H9 (cell line): Measurements from ENCODE around the gene GYG1. TPM values are rescaled to one million over a fixed set of nuclear protein-coding genes. Genes with fewer than 3 reads are reported as not detected.
A peak's percentile ranks its signal among the peaks of the same experiment; 100 is the strongest.

Source experiments
- DNase-seq: peaks from one replicate; pipeline ENCODE4 v3.0.0-alpha.2; 2017
- H2AFZ ChIP-seq: one replicate; pipeline ENCODE4 v1.6.1; 2013; ENCODE audit warnings: mild to moderate bottlenecking, low read length, control low read depth, moderate library complexity
- H2AK5ac ChIP-seq: 2 replicates; pipeline ENCODE4 v1.6.1; 2013; ENCODE audit warnings: low read length, control low read depth, mixed read lengths; ENCODE audit not compliant: insufficient read length
- H2BK120ac ChIP-seq: one replicate; pipeline ENCODE4 v1.6.1; 2013; ENCODE audit warnings: low read depth, mild to moderate bottlenecking, low read length, control low read depth, inconsistent platforms; ENCODE audit not compliant: poor library complexity, severe bottlenecking
- H2BK12ac ChIP-seq: 2 replicates; pipeline ENCODE4 v1.6.1; 2013; ENCODE audit warnings: low read length, control low read depth, mixed read lengths, low read depth; ENCODE audit not compliant: insufficient read length
- H2BK15ac ChIP-seq: 2 replicates; pipeline ENCODE4 v1.6.1; 2013; ENCODE audit warnings: low read depth, low read length, control low read depth
- H2BK20ac ChIP-seq: one replicate; pipeline ENCODE4 v1.6.1; 2013; ENCODE audit warnings: low read depth, mild to moderate bottlenecking, low read length, control low read depth, inconsistent platforms; ENCODE audit not compliant: poor library complexity, severe bottlenecking
- H2BK5ac ChIP-seq: 2 replicates; pipeline ENCODE4 v1.6.1; 2013; ENCODE audit warnings: low read length, control low read depth, mixed read lengths; ENCODE audit not compliant: insufficient read length
- H3K14ac ChIP-seq: 2 replicates; pipeline ENCODE4 v1.6.1; 2013; ENCODE audit warnings: low read length, control low read depth; ENCODE audit not compliant: insufficient read depth
- H3K18ac ChIP-seq: 2 replicates; pipeline ENCODE4 v1.6.1; 2013; ENCODE audit warnings: low read depth, mild to moderate bottlenecking, mixed read lengths, low read length, control low read depth; ENCODE audit not compliant: insufficient read length
- H3K23ac ChIP-seq: 2 replicates; pipeline ENCODE4 v1.6.1; 2013; ENCODE audit warnings: low read length, control low read depth, mixed read lengths, low read depth; ENCODE audit not compliant: insufficient read length
- H3K23me2 ChIP-seq: 2 replicates; pipeline ENCODE4 v1.6.1; 2013; ENCODE audit warnings: low read depth, mild to moderate bottlenecking, mixed read lengths, low read length, control low read depth; ENCODE audit not compliant: insufficient read length, poor library complexity, severe bottlenecking
- H3K27ac ChIP-seq: 2 replicates; pipeline ENCODE4 v1.5.1; 2013; ENCODE audit warnings: low read length, control low read depth, mixed read lengths, low read depth; ENCODE audit not compliant: insufficient read length
- H3K27me3 ChIP-seq: 2 replicates; pipeline ENCODE4 v1.6.1; 2013; ENCODE audit warnings: low read length, control low read depth, inconsistent platforms; ENCODE audit not compliant: insufficient read depth
- H3K4ac ChIP-seq: 2 replicates; pipeline ENCODE4 v1.6.1; 2013; ENCODE audit warnings: low read depth, mild to moderate bottlenecking, control low read depth, inconsistent platforms, low read length, moderate library complexity
- H3K4me1 ChIP-seq: 2 replicates; pipeline ENCODE4 v1.6.1; 2013; ENCODE audit warnings: low read length, control low read depth, inconsistent platforms; ENCODE audit not compliant: insufficient read depth
- H3K4me2 ChIP-seq: 2 replicates; pipeline ENCODE4 v1.6.1; 2013; ENCODE audit warnings: low read length, control low read depth, mixed read lengths; ENCODE audit not compliant: insufficient read length, insufficient read depth
- H3K56ac ChIP-seq: 2 replicates; pipeline ENCODE4 v1.6.1; 2013; ENCODE audit warnings: low read depth, mild to moderate bottlenecking, mixed read lengths, low read length, control low read depth; ENCODE audit not compliant: insufficient read length
- H3K79me1 ChIP-seq: 2 replicates; pipeline ENCODE4 v1.6.1; 2013; ENCODE audit warnings: low read depth, mild to moderate bottlenecking, moderate library complexity, low read length, control low read depth, inconsistent platforms; ENCODE audit not compliant: insufficient read depth, poor library complexity, severe bottlenecking
- H3K79me2 ChIP-seq: 2 replicates; pipeline ENCODE4 v1.6.1; 2013; ENCODE audit warnings: low read length, control low read depth, inconsistent platforms; ENCODE audit not compliant: insufficient read depth
- H3K9ac ChIP-seq: 2 replicates; pipeline ENCODE4 v1.6.1; 2013; ENCODE audit warnings: low read length, control low read depth, mixed read lengths; ENCODE audit not compliant: insufficient read length; ENCODE audit errors: extremely low read depth
- H3K9me3 ChIP-seq: one replicate; pipeline ENCODE4 v1.6.1; 2013; ENCODE audit warnings: low read depth, low read length, inconsistent platforms; ENCODE audit not compliant: control insufficient read depth
- H3T11ph ChIP-seq: one replicate; pipeline ENCODE4 v1.6.1; 2013; ENCODE audit warnings: mild to moderate bottlenecking, low read length, control low read depth, inconsistent platforms
- H4K20me1 ChIP-seq: one replicate; pipeline ENCODE4 v1.6.1; 2013; ENCODE audit not compliant: control insufficient read depth, insufficient read length, insufficient read depth
- H4K5ac ChIP-seq: 2 replicates; pipeline ENCODE4 v1.6.1; 2013; ENCODE audit warnings: low read depth, mild to moderate bottlenecking, mixed read lengths, low read length, control low read depth; ENCODE audit not compliant: insufficient read length
- H4K8ac ChIP-seq: replicated peaks from 2 replicates; pipeline ENCODE4 v1.6.1; 2013; ENCODE audit warnings: low read length, control low read depth, mixed read lengths, low read depth; ENCODE audit not compliant: insufficient read length
- H4K91ac ChIP-seq: 2 replicates; pipeline ENCODE4 v1.6.1; 2013; ENCODE audit warnings: low read depth, mild to moderate bottlenecking, moderate library complexity, mixed read lengths, low read length, control low read depth; ENCODE audit not compliant: insufficient read length
- H3K27ac Mint-ChIP-seq, 3 experiments: 2 replicates in 2 of 3; 3 replicates in 1 of 3; pipeline ENCODE4 v1.8.0; 2020 to 2021; ENCODE audit warnings: mixed read lengths in 3 of 3, mild to moderate bottlenecking in 1 of 3, moderate library complexity in 1 of 3
- H3K27me3 Mint-ChIP-seq: 2 replicates; pipeline ENCODE4 v1.8.0; 2021; ENCODE audit warnings: low read depth, mild to moderate bottlenecking, moderate library complexity, mixed read lengths
- H3K36me3 Mint-ChIP-seq, 3 experiments: 2 replicates in 2 of 3; 3 replicates in 1 of 3; pipeline ENCODE4 v1.8.0; 2020 to 2021; ENCODE audit warnings: low read depth in 3 of 3, mixed read lengths in 3 of 3; ENCODE audit not compliant: insufficient read depth in 1 of 3
- H3K4me1 Mint-ChIP-seq, 2 experiments: 2 replicates each; pipeline ENCODE4 v1.8.0; 2020; ENCODE audit warnings: mixed read lengths in 2 of 2
- H3K4me3 Mint-ChIP-seq, 2 experiments: 2 replicates in 1 of 2; 3 replicates in 1 of 2; pipeline ENCODE4 v1.8.0; 2020 to 2021; ENCODE audit warnings: mild to moderate bottlenecking in 2 of 2, mixed read lengths in 2 of 2, moderate library complexity in 1 of 2
- H3K9me3 Mint-ChIP-seq, 2 experiments: 2 replicates in 1 of 2; 3 replicates in 1 of 2; pipeline ENCODE4 v1.8.0; 2020; ENCODE audit warnings: mild to moderate bottlenecking in 2 of 2, mixed read lengths in 2 of 2, moderate library complexity in 1 of 2
- CTCF ChIP-seq: fragments of 200-600 bp; sonication (generic); conservative IDR thresholded peaks from 3 replicates; pipeline ENCODE4 v1.8.0; 2021; ENCODE audit warnings: antibody characterized with exemption, mild to moderate bottlenecking
- WGBS: extraction: QIAGEN DNeasy Blood & Tissue Kit; methylation state at CpG from one replicate; pipeline ENCODE4 v1.1.7; 2013; ENCODE audit warnings: missing lambda C conversion rate, low lambda C conversion rate, mixed read lengths; ENCODE audit not compliant: insufficient read length; ENCODE audit errors: extremely low coverage; 5-methylcytosine and 5-hydroxymethylcytosine counted together
- total RNA-seq: library from RNA; stranded (reverse); gene quantifications from 2 replicates; pipeline ENCODE4 v1.2.1, GENCODE V29; 2021

Gene GYG1
- total RNA-seq, 1 experiment from 2014 or later: 31.5 TPM

DNA sequence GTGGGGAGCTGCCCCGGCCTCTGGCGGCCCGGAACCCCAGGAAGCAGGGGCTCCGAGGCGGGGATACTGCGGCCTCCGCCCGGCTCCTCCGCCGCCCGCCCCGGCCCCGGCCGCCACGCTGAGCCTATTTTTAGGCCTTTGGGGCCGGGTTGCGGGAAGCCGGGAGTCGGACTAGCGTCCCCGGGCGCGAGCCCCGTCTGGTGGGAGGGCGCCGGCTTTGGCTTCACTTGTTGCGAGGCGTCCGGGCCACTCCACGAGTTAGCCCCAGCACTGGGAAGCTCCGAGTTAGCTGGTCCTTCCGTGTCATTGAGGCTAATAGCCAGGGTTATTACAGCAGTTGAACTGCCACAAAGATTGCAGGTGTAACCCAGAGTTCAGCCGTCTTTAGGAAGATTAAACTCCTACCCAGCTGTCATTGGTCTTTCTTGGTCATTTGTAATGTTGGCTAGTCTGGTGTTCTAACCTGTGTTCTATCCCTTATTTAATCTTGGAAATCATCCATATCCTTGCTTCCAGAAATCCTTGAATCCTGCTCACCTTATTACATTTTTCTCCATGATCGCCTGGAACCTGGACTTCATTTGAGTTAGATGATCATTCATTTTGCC, 791 bp downstream of the GYG1 start:
- no peak overlapping the region for H3K4ac ChIP-seq
- no peak overlapping the region for H3K18ac ChIP-seq
- H3K27me3 ChIP-seq: no peaks in the 10 kb centered on the region; the same call in 1 of the 2 replicates
- WGBS: no CpG with 5 or more reads among the region's 34 CpGs
- no peak overlapping the region for H2BK12ac ChIP-seq
- peak overlapping the region; percentile 34; the same call in 1 of the 2 replicates for H3K14ac ChIP-seq
- no peak overlapping the region for H2BK15ac ChIP-seq
- H2BK20ac ChIP-seq: no peak overlapping the region
- H4K91ac ChIP-seq: no peak overlapping the region
- Mint-ChIP-seq H3K4me1 (peaks cover 19 to 24% of the 10 kb centered on the region in 2 experiments), H3K9me3 (no peaks in the 10 kb centered on the region), H3K27ac (no peak overlapping the region), H3K36me3 (peaks cover 2 to 22% (median 20%) of the 10 kb centered on the region in 3 experiments; a peak in 5 of 7 replicates), H3K4me3 (peak overlapping the region; percentile 70 to 77), H3K27me3 (peaks cover 18% of the 10 kb centered on the region)
- H3K4me1 ChIP-seq: peaks cover 3% of the 10 kb centered on the region
- peaks cover 2% of the 10 kb centered on the region; the same call in 1 of the 2 replicates for H3K79me2 ChIP-seq
- H3K23ac ChIP-seq: no peak overlapping the region
- DNase-seq: peak; percentile 44
- H3K27ac ChIP-seq: no peak overlapping the region
- H2AK5ac ChIP-seq: no peak overlapping the region
- H3K9me3 ChIP-seq: no peaks in the 10 kb centered on the region
- no peak overlapping the region for H3K56ac ChIP-seq
- TF ChIP-seq CTCF: no peak
- no peak overlapping the region for H2BK120ac ChIP-seq
- H2BK5ac ChIP-seq: no peak overlapping the region
- no peaks in the 10 kb centered on the region for H4K20me1 ChIP-seq
- H3K9ac ChIP-seq: no peak overlapping the region
- no peak overlapping the region for H2AFZ ChIP-seq
- no peak overlapping the region for H4K8ac ChIP-seq
- peak overlapping the region; percentile 41 for H3K4me2 ChIP-seq
- peaks cover 4% of the 10 kb centered on the region for H3K23me2 ChIP-seq
- H3K79me1 ChIP-seq: no peaks in the 10 kb centered on the region
- H4K5ac ChIP-seq: no peak overlapping the region
- H3T11ph ChIP-seq: no peak overlapping the region
